H9 (cell line): ENCODE data around the gene PDK2. TPM values are rescaled to one million over a fixed set of nuclear protein-coding genes. Genes with fewer than 3 reads are reported as not detected.

Experiments
- DNase-seq: peaks from one replicate; pipeline ENCODE4 v3.0.0-alpha.2; 2017
- H2AFZ ChIP-seq: one replicate; pipeline ENCODE4 v1.6.1; 2013; ENCODE audit warnings: mild to moderate bottlenecking, low read length, control low read depth, moderate library complexity
- H2AK5ac ChIP-seq: 2 replicates; pipeline ENCODE4 v1.6.1; 2013; ENCODE audit warnings: low read length, control low read depth, mixed read lengths; ENCODE audit not compliant: insufficient read length
- H2BK120ac ChIP-seq: one replicate; pipeline ENCODE4 v1.6.1; 2013; ENCODE audit warnings: low read depth, mild to moderate bottlenecking, low read length, control low read depth, inconsistent platforms; ENCODE audit not compliant: poor library complexity, severe bottlenecking
- H2BK12ac ChIP-seq: 2 replicates; pipeline ENCODE4 v1.6.1; 2013; ENCODE audit warnings: low read length, control low read depth, mixed read lengths, low read depth; ENCODE audit not compliant: insufficient read length
- H2BK15ac ChIP-seq: 2 replicates; pipeline ENCODE4 v1.6.1; 2013; ENCODE audit warnings: low read depth, low read length, control low read depth
- H2BK20ac ChIP-seq: one replicate; pipeline ENCODE4 v1.6.1; 2013; ENCODE audit warnings: low read depth, mild to moderate bottlenecking, low read length, control low read depth, inconsistent platforms; ENCODE audit not compliant: poor library complexity, severe bottlenecking
- H2BK5ac ChIP-seq: 2 replicates; pipeline ENCODE4 v1.6.1; 2013; ENCODE audit warnings: low read length, control low read depth, mixed read lengths; ENCODE audit not compliant: insufficient read length
- H3K14ac ChIP-seq: 2 replicates; pipeline ENCODE4 v1.6.1; 2013; ENCODE audit warnings: low read length, control low read depth; ENCODE audit not compliant: insufficient read depth
- H3K18ac ChIP-seq: 2 replicates; pipeline ENCODE4 v1.6.1; 2013; ENCODE audit warnings: low read depth, mild to moderate bottlenecking, mixed read lengths, low read length, control low read depth; ENCODE audit not compliant: insufficient read length
- H3K23ac ChIP-seq: 2 replicates; pipeline ENCODE4 v1.6.1; 2013; ENCODE audit warnings: low read length, control low read depth, mixed read lengths, low read depth; ENCODE audit not compliant: insufficient read length
- H3K23me2 ChIP-seq: 2 replicates; pipeline ENCODE4 v1.6.1; 2013; ENCODE audit warnings: low read depth, mild to moderate bottlenecking, mixed read lengths, low read length, control low read depth; ENCODE audit not compliant: insufficient read length, poor library complexity, severe bottlenecking
- H3K27ac ChIP-seq: 2 replicates; pipeline ENCODE4 v1.5.1; 2013; ENCODE audit warnings: low read length, control low read depth, mixed read lengths, low read depth; ENCODE audit not compliant: insufficient read length
- H3K27me3 ChIP-seq: 2 replicates; pipeline ENCODE4 v1.6.1; 2013; ENCODE audit warnings: low read length, control low read depth, inconsistent platforms; ENCODE audit not compliant: insufficient read depth
- H3K4ac ChIP-seq: 2 replicates; pipeline ENCODE4 v1.6.1; 2013; ENCODE audit warnings: low read depth, mild to moderate bottlenecking, control low read depth, inconsistent platforms, low read length, moderate library complexity
- H3K4me1 ChIP-seq: 2 replicates; pipeline ENCODE4 v1.6.1; 2013; ENCODE audit warnings: low read length, control low read depth, inconsistent platforms; ENCODE audit not compliant: insufficient read depth
- H3K4me2 ChIP-seq: 2 replicates; pipeline ENCODE4 v1.6.1; 2013; ENCODE audit warnings: low read length, control low read depth, mixed read lengths; ENCODE audit not compliant: insufficient read length, insufficient read depth
- H3K56ac ChIP-seq: 2 replicates; pipeline ENCODE4 v1.6.1; 2013; ENCODE audit warnings: low read depth, mild to moderate bottlenecking, mixed read lengths, low read length, control low read depth; ENCODE audit not compliant: insufficient read length
- H3K79me1 ChIP-seq: 2 replicates; pipeline ENCODE4 v1.6.1; 2013; ENCODE audit warnings: low read depth, mild to moderate bottlenecking, moderate library complexity, low read length, control low read depth, inconsistent platforms; ENCODE audit not compliant: insufficient read depth, poor library complexity, severe bottlenecking
- H3K79me2 ChIP-seq: 2 replicates; pipeline ENCODE4 v1.6.1; 2013; ENCODE audit warnings: low read length, control low read depth, inconsistent platforms; ENCODE audit not compliant: insufficient read depth
- H3K9ac ChIP-seq: 2 replicates; pipeline ENCODE4 v1.6.1; 2013; ENCODE audit warnings: low read length, control low read depth, mixed read lengths; ENCODE audit not compliant: insufficient read length; ENCODE audit errors: extremely low read depth
- H3K9me3 ChIP-seq: one replicate; pipeline ENCODE4 v1.6.1; 2013; ENCODE audit warnings: low read depth, low read length, inconsistent platforms; ENCODE audit not compliant: control insufficient read depth
- H3T11ph ChIP-seq: one replicate; pipeline ENCODE4 v1.6.1; 2013; ENCODE audit warnings: mild to moderate bottlenecking, low read length, control low read depth, inconsistent platforms
- H4K20me1 ChIP-seq: one replicate; pipeline ENCODE4 v1.6.1; 2013; ENCODE audit not compliant: control insufficient read depth, insufficient read length, insufficient read depth
- H4K5ac ChIP-seq: 2 replicates; pipeline ENCODE4 v1.6.1; 2013; ENCODE audit warnings: low read depth, mild to moderate bottlenecking, mixed read lengths, low read length, control low read depth; ENCODE audit not compliant: insufficient read length
- H4K8ac ChIP-seq: replicated peaks from 2 replicates; pipeline ENCODE4 v1.6.1; 2013; ENCODE audit warnings: low read length, control low read depth, mixed read lengths, low read depth; ENCODE audit not compliant: insufficient read length
- H4K91ac ChIP-seq: 2 replicates; pipeline ENCODE4 v1.6.1; 2013; ENCODE audit warnings: low read depth, mild to moderate bottlenecking, moderate library complexity, mixed read lengths, low read length, control low read depth; ENCODE audit not compliant: insufficient read length
- H3K27ac Mint-ChIP-seq, 3 experiments: 2 replicates in 2 of 3; 3 replicates in 1 of 3; pipeline ENCODE4 v1.8.0; 2020 to 2021; ENCODE audit warnings: mixed read lengths in 3 of 3, mild to moderate bottlenecking in 1 of 3, moderate library complexity in 1 of 3
- H3K27me3 Mint-ChIP-seq: 2 replicates; pipeline ENCODE4 v1.8.0; 2021; ENCODE audit warnings: low read depth, mild to moderate bottlenecking, moderate library complexity, mixed read lengths
- H3K36me3 Mint-ChIP-seq, 3 experiments: 2 replicates in 2 of 3; 3 replicates in 1 of 3; pipeline ENCODE4 v1.8.0; 2020 to 2021; ENCODE audit warnings: low read depth in 3 of 3, mixed read lengths in 3 of 3; ENCODE audit not compliant: insufficient read depth in 1 of 3
- H3K4me1 Mint-ChIP-seq, 2 experiments: 2 replicates each; pipeline ENCODE4 v1.8.0; 2020; ENCODE audit warnings: mixed read lengths in 2 of 2
- H3K4me3 Mint-ChIP-seq, 2 experiments: 2 replicates in 1 of 2; 3 replicates in 1 of 2; pipeline ENCODE4 v1.8.0; 2020 to 2021; ENCODE audit warnings: mild to moderate bottlenecking in 2 of 2, mixed read lengths in 2 of 2, moderate library complexity in 1 of 2
- H3K9me3 Mint-ChIP-seq, 2 experiments: 2 replicates in 1 of 2; 3 replicates in 1 of 2; pipeline ENCODE4 v1.8.0; 2020; ENCODE audit warnings: mild to moderate bottlenecking in 2 of 2, mixed read lengths in 2 of 2, moderate library complexity in 1 of 2
- CTCF ChIP-seq: fragments of 200-600 bp; sonication (generic); conservative IDR thresholded peaks from 3 replicates; pipeline ENCODE4 v1.8.0; 2021; ENCODE audit warnings: antibody characterized with exemption, mild to moderate bottlenecking
- whole genome bisulfite sequencing: extraction: QIAGEN DNeasy Blood & Tissue Kit; methylation state at CpG from one replicate; pipeline ENCODE4 v1.1.7; 2013; ENCODE audit warnings: missing lambda C conversion rate, low lambda C conversion rate, mixed read lengths; ENCODE audit not compliant: insufficient read length; ENCODE audit errors: extremely low coverage; 5-methylcytosine and 5-hydroxymethylcytosine counted together
- total RNA-seq: library from RNA; stranded (reverse); gene quantifications from 2 replicates; pipeline ENCODE4 v1.2.1, GENCODE V29; 2021

PDK2 gene
- total RNA-seq, 1 experiment from 2014 or later: 19.9 TPM

GRCh38 chr17:50154604-50155003, 59.5 kb downstream of the PDK2 start:
- Mint-ChIP-seq H3K9me3 (no peaks in the 10 kb centered on the region), H3K4me1 (peaks cover 16 to 20% of the 10 kb centered on the region in 2 experiments), H3K36me3 (no peaks in the 10 kb centered on the region), H3K27me3 (peaks cover 6% of the 10 kb centered on the region), H3K4me3 (no peak overlapping the region), H3K27ac (no peak overlapping the region)
- H3K27me3 ChIP-seq: no peaks in the 10 kb centered on the region; the same call in 1 of the 2 replicates
- no peak overlapping the region for H3T11ph ChIP-seq
- H4K91ac ChIP-seq: no peak overlapping the region
- peaks cover 14% of the 10 kb centered on the region for H3K23me2 ChIP-seq
- no peak overlapping the region for H3K27ac ChIP-seq
- H2BK20ac ChIP-seq: no peak overlapping the region
- no peak overlapping the region for H2BK5ac ChIP-seq
- H2BK120ac ChIP-seq: no peak overlapping the region
- H2BK12ac ChIP-seq: no peak overlapping the region
- no peak overlapping the region for H3K9ac ChIP-seq
- H3K4ac ChIP-seq: no peak overlapping the region
- TF ChIP-seq CTCF: no peak
- H4K8ac ChIP-seq: no peak overlapping the region
- H2AFZ ChIP-seq: no peak overlapping the region
- WGBS: no CpG with 5 or more reads among the region's 1 CpG
- no peak overlapping the region for H2AK5ac ChIP-seq
- peaks cover 3% of the 10 kb centered on the region for H4K20me1 ChIP-seq
- no peaks in the 10 kb centered on the region for H3K79me1 ChIP-seq
- DNase-seq: no peak
- no peaks in the 10 kb centered on the region for H3K79me2 ChIP-seq
- peaks cover 4% of the 10 kb centered on the region; the same call in 1 of the 2 replicates for H3K4me1 ChIP-seq
- no peak overlapping the region for H3K4me2 ChIP-seq
- H3K9me3 ChIP-seq: no peaks in the 10 kb centered on the region
- H2BK15ac ChIP-seq: no peak overlapping the region
- H3K23ac ChIP-seq: no peak overlapping the region
- H3K18ac ChIP-seq: no peak overlapping the region
- H3K14ac ChIP-seq: no peak overlapping the region
- no peak overlapping the region for H3K56ac ChIP-seq
- no peak overlapping the region for H4K5ac ChIP-seq
